Neural progenitor cell (in vitro differentiated cells): ENCODE data around the gene TYRO3. TPM values are rescaled to one million over a fixed set of nuclear protein-coding genes. Genes with fewer than 3 reads are reported as not detected.

ENCODE experiments used
- DNase-seq: peaks from one replicate; pipeline ENCODE4 v3.0.0-alpha.2; 2016; ENCODE audit warnings: low spot score
- H2AFZ ChIP-seq: fragments of 200-600 bp; sonication (generic); replicated peaks from 2 replicates; pipeline ENCODE4 v1.6.1; 2016; ENCODE audit warnings: antibody characterized with exemption
- H3F3A ChIP-seq: fragments of 200-600 bp; sonication (generic); 2 replicates; pipeline ENCODE4 v1.6.1; 2016; ENCODE audit warnings: antibody characterized with exemption, low read depth
- H3K27ac ChIP-seq: fragments of 200-600 bp; sonication (generic); 2 replicates; pipeline ENCODE4 v1.5.1; 2016; ENCODE audit warnings: mild to moderate bottlenecking
- H3K27me3 ChIP-seq: fragments of 200-600 bp; sonication (generic); 2 replicates; pipeline ENCODE4 v1.6.1; 2016; ENCODE audit warnings: mild to moderate bottlenecking, moderate library complexity
- H3K36me3 ChIP-seq: fragments of 200-600 bp; sonication (generic); 2 replicates; pipeline ENCODE4 v1.5.1; 2016
- H3K4me1 ChIP-seq: fragments of 200-600 bp; sonication (generic); 2 replicates; pipeline ENCODE4 v1.6.1; 2016; ENCODE audit warnings: mixed run types
- H3K4me2 ChIP-seq: fragments of 200-600 bp; sonication (generic); 2 replicates; pipeline ENCODE4 v1.6.1; 2016
- H3K4me3 ChIP-seq: fragments of 200-600 bp; sonication (generic); 2 replicates; pipeline ENCODE4 v1.5.1; 2016
- H3K79me2 ChIP-seq: fragments of 200-600 bp; sonication (generic); 2 replicates; pipeline ENCODE4 v1.6.1; 2016; ENCODE audit warnings: low read depth
- H3K9ac ChIP-seq: fragments of 200-600 bp; sonication (generic); 2 replicates; pipeline ENCODE4 v1.6.1; 2016
- H3K9me3 ChIP-seq: fragments of 200-600 bp; sonication (generic); 2 replicates; pipeline ENCODE4 v1.5.1; 2016; ENCODE audit warnings: low read depth
- H4K20me1 ChIP-seq: fragments of 200-600 bp; sonication (generic); 2 replicates; pipeline ENCODE4 v1.6.1; 2016; ENCODE audit warnings: low read depth
- H3K27ac Mint-ChIP-seq: 3 replicates; pipeline ENCODE4 v1.8.0; 2021; ENCODE audit warnings: mixed read lengths
- H3K27me3 Mint-ChIP-seq: 2 replicates; pipeline ENCODE4 v1.8.0; 2022; ENCODE audit warnings: low read depth, mild to moderate bottlenecking, inconsistent platforms, moderate library complexity, mixed read lengths; ENCODE audit not compliant: insufficient read depth
- H3K36me3 Mint-ChIP-seq: 3 replicates; pipeline ENCODE4 v1.8.0; 2021; ENCODE audit warnings: mixed read lengths
- H3K4me1 Mint-ChIP-seq: 3 replicates; pipeline ENCODE4 v1.8.0; 2021; ENCODE audit warnings: mixed read lengths
- H3K4me3 Mint-ChIP-seq: 3 replicates; pipeline ENCODE4 v1.8.0; 2021; ENCODE audit warnings: mild to moderate bottlenecking, moderate library complexity, mixed read lengths
- H3K9me3 Mint-ChIP-seq: 3 replicates; pipeline ENCODE4 v1.8.0; 2020; ENCODE audit warnings: mixed read lengths
- EZH2 ChIP-seq: fragments of 200-600 bp; sonication (generic); IDR thresholded peaks from 2 replicates; pipeline ENCODE4 v1.6.1; 2017; ENCODE audit warnings: antibody characterized with exemption, mild to moderate bottlenecking, moderate library complexity
- EZH2phosphoT487 ChIP-seq: fragments of 200-600 bp; sonication (generic); IDR thresholded peaks from 2 replicates; pipeline ENCODE4 v1.6.1; 2017; ENCODE audit warnings: antibody characterized with exemption
- total RNA-seq: library from RNA; depleted of rRNA; stranded (reverse); fragments of >200 nt; gene quantifications from 2 replicates; pipeline ENCODE4 v1.2.3, GENCODE V29; 2015; ENCODE audit warnings: low replicate concordance
- TF ChIP-seq, protein P1 (sequence below): fragments of 200-600 bp; sonication (generic); IDR thresholded peaks from 2 replicates; pipeline ENCODE4 v1.5.1; 2017; ENCODE audit warnings: antibody characterized with exemption, mild to moderate bottlenecking

The TYRO3 gene
- total RNA-seq, 1 donor from 2014 or later, result 59.1 TPM

DNA sequence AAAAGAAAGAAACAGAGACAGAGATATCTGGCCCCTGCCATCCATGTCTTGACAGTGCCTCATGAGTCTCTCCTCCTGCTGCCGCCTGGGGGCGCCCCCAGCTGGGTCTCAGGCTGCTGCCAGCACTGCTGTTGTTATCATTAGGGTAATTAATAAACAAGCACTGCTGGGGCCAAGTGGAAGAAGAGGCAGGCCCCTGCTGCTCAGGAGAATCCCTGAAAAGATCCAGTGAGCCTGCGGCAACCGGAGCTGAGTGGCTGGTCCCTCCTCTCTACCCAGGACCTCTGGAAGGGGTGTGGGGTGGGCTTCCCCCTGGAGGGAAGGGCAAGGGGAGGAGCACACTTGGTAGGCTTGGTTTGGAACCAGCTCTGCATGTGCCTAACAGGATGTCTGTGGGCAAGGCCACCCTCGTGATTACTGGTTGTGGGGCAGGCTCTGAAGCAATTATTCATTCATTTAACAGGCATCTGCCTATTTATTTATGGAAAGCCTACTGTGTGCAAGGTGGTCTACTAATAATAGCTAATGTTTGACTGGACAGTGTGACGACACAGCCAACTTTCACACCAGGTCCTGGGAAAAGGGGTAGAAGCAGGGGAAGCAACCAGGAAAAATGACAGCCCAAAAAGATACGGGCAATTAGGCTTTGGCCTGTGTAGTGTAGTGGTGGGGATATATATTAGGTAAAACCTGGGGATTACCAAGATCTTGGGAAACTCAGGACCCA is 1.2 kb upstream of the TYRO3 start:
- peaks cover 41% of the 10 kb centered on the region for H3F3A ChIP-seq
- H3K4me2 ChIP-seq, result peak overlapping the region; percentile 99
- peaks cover 32% of the 10 kb centered on the region for H3K79me2 ChIP-seq
- no peak overlapping the region for H3K27ac Mint-ChIP-seq
- H3K4me1 ChIP-seq, result peaks cover 33% of the 10 kb centered on the region
- H4K20me1 ChIP-seq, result peaks cover 6% of the 10 kb centered on the region
- H2AFZ ChIP-seq, result peak overlapping the region; percentile 17
- H3K27ac ChIP-seq, result peak overlapping the region; percentile 15
- H3K27me3 Mint-ChIP-seq, result peaks cover 8% of the 10 kb centered on the region
- TF ChIP-seq, protein P1, sequence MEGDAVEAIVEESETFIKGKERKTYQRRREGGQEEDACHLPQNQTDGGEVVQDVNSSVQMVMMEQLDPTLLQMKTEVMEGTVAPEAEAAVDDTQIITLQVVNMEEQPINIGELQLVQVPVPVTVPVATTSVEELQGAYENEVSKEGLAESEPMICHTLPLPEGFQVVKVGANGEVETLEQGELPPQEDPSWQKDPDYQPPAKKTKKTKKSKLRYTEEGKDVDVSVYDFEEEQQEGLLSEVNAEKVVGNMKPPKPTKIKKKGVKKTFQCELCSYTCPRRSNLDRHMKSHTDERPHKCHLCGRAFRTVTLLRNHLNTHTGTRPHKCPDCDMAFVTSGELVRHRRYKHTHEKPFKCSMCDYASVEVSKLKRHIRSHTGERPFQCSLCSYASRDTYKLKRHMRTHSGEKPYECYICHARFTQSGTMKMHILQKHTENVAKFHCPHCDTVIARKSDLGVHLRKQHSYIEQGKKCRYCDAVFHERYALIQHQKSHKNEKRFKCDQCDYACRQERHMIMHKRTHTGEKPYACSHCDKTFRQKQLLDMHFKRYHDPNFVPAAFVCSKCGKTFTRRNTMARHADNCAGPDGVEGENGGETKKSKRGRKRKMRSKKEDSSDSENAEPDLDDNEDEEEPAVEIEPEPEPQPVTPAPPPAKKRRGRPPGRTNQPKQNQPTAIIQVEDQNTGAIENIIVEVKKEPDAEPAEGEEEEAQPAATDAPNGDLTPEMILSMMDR, result peak; percentile 99
- peak; percentile 28 for TF ChIP-seq EZH2
- TF ChIP-seq EZH2phosphoT487, result no peak
- peak; percentile 90 for DNase-seq
- H3K27me3 ChIP-seq, result no peaks in the 10 kb centered on the region
- peak overlapping the region; percentile 81 for H3K4me3 ChIP-seq
- no peaks in the 10 kb centered on the region for H3K9me3 Mint-ChIP-seq
- peaks cover 2% of the 10 kb centered on the region for H3K36me3 Mint-ChIP-seq
- H3K36me3 ChIP-seq, result no peaks in the 10 kb centered on the region
- peaks cover 43% of the 10 kb centered on the region for H3K4me1 Mint-ChIP-seq
- H3K9ac ChIP-seq, result no peak overlapping the region
- H3K4me3 Mint-ChIP-seq, result peak overlapping the region; percentile 88
- no peaks in the 10 kb centered on the region for H3K9me3 ChIP-seq

DNA sequence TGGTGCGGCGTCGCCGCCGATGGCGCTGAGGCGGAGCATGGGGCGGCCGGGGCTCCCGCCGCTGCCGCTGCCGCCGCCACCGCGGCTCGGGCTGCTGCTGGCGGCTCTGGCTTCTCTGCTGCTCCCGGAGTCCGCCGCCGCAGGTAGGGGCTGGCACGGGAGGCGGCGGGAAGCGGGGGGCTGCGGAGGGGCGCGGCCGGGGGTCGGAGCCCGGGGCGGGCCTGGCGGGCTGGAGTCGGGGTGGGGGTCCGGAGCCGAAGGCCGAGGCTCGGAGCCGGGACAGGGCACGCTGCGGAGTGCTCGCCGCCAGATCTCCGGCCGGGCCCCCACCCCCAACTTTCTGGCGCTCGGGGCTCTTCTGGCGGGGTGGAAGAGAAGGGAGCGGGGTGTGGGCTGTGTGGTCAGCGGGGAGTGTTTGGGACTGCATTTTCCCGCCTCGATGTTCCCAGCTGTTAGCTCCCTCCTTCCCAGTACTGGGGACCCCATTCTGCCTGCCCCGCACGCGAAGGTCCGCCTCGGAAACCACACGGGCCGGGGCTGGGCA is 299 bp downstream of the TYRO3 start:
- peaks cover 56% of the 10 kb centered on the region for H3F3A ChIP-seq
- H4K20me1 ChIP-seq, result peaks cover 6% of the 10 kb centered on the region
- peaks cover 8% of the 10 kb centered on the region for H3K27me3 Mint-ChIP-seq
- H3K36me3 ChIP-seq, result no peaks in the 10 kb centered on the region
- H3K27ac Mint-ChIP-seq, result no peak overlapping the region
- peaks cover 2% of the 10 kb centered on the region for H3K36me3 Mint-ChIP-seq
- H3K79me2 ChIP-seq, result peaks cover 36% of the 10 kb centered on the region
- no peak overlapping the region for H2AFZ ChIP-seq
- no peak for DNase-seq
- H3K9ac ChIP-seq, result peak overlapping the region; percentile 46
- H3K4me2 ChIP-seq, result peak overlapping the region; percentile 99
- peak overlapping the region; percentile 86 for H3K4me3 Mint-ChIP-seq
- no peaks in the 10 kb centered on the region for H3K9me3 Mint-ChIP-seq
- peak overlapping the region; percentile 81 for H3K4me3 ChIP-seq
- peaks cover 57% of the 10 kb centered on the region for H3K4me1 Mint-ChIP-seq
- no peaks in the 10 kb centered on the region for H3K9me3 ChIP-seq
- peaks cover 48% of the 10 kb centered on the region for H3K4me1 ChIP-seq
- H3K27me3 ChIP-seq, result no peaks in the 10 kb centered on the region
- TF ChIP-seq EZH2phosphoT487 (no peak), EZH2 (no peak)
- TF ChIP-seq, protein P1, result no peak
- no peak overlapping the region for H3K27ac ChIP-seq

DNA sequence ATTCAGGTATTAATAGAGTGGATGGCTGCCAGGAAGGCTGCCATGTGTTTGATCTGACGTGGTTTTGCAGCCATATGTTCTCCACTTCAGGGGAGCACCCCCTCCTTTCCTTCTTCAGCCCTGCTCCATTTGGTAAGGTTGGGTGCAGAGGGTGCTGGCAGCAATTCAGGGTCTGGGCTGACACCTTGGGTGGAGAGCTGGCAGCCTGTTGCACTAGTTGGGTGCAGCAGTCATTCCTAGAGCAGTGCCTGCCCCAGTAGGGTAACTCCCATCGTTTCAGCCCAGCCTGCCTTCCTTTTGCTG is 1.5 kb downstream of the TYRO3 start:
- Mint-ChIP-seq H3K27me3 (peaks cover 10% of the 10 kb centered on the region), H3K4me3 (peak overlapping the region; percentile 86), H3K27ac (peak overlapping the region; percentile 42), H3K9me3 (no peaks in the 10 kb centered on the region), H3K4me1 (peaks cover 69% of the 10 kb centered on the region), H3K36me3 (peaks cover 2% of the 10 kb centered on the region)
- peak overlapping the region; percentile 99 for H3K4me2 ChIP-seq
- H3K27ac ChIP-seq, result no peak overlapping the region
- H3F3A ChIP-seq, result peaks cover 64% of the 10 kb centered on the region
- H3K36me3 ChIP-seq, result no peaks in the 10 kb centered on the region
- H3K9ac ChIP-seq, result no peak overlapping the region
- H3K4me3 ChIP-seq, result peak overlapping the region; percentile 81
- no peak for TF ChIP-seq EZH2phosphoT487
- no peak for TF ChIP-seq EZH2
- TF ChIP-seq, protein P1, result no peak
- no peak overlapping the region for H2AFZ ChIP-seq
- peaks cover 6% of the 10 kb centered on the region for H4K20me1 ChIP-seq
- peaks cover 57% of the 10 kb centered on the region for H3K4me1 ChIP-seq
- H3K9me3 ChIP-seq, result no peaks in the 10 kb centered on the region
- DNase-seq, result no peak
- H3K79me2 ChIP-seq, result peaks cover 36% of the 10 kb centered on the region
- H3K27me3 ChIP-seq, result no peaks in the 10 kb centered on the region
